Liver (tissue), 9 donors: ENCODE data around the gene AHSA1. TPM values are rescaled to one million over a fixed set of nuclear protein-coding genes. Genes with fewer than 3 reads are reported as not detected.

ENCODE experiments used
- DNase-seq: peaks from one replicate; pipeline ENCODE4 v3.0.0-alpha.2; 2017; ENCODE audit warnings: low spot score
- H3K27ac ChIP-seq, 2 donors: one replicate each; pipeline ENCODE4 v1.7.0; 2013; ENCODE audit warnings: inconsistent platforms in 2 of 2, low read length in 2 of 2, control low read depth in 1 of 2, low read depth in 1 of 2, mild to moderate bottlenecking in 1 of 2
- H3K27me3 ChIP-seq, 4 donors: one replicate each; pipeline versions ENCODE4 v1.6.1 to v1.7.0; 2013; ENCODE audit warnings: low read length in 3 of 4, inconsistent platforms in 1 of 4, mild to moderate bottlenecking in 1 of 4, moderate library complexity in 1 of 4; ENCODE audit not compliant: control insufficient read depth in 4 of 4, insufficient read depth in 4 of 4
- H3K36me3 ChIP-seq, 4 donors: one replicate each; pipeline versions ENCODE4 v1.6.1 to v1.7.0; 2013; ENCODE audit warnings: low read length in 3 of 4, mild to moderate bottlenecking in 3 of 4, low read depth in 1 of 4, moderate library complexity in 1 of 4; ENCODE audit not compliant: control insufficient read depth in 4 of 4, insufficient read depth in 3 of 4
- H3K4me1 ChIP-seq, 4 donors: one replicate each; pipeline versions ENCODE4 v1.6.1 to v1.7.0; 2013; ENCODE audit warnings: low read length in 3 of 4, mild to moderate bottlenecking in 3 of 4, moderate library complexity in 1 of 4; ENCODE audit not compliant: control insufficient read depth in 4 of 4, insufficient read depth in 4 of 4
- H3K4me3 ChIP-seq, 3 donors: one replicate each; pipeline versions ENCODE4 v1.6.1 to v1.7.0; 2013; ENCODE audit warnings: low read length in 3 of 3, control low read depth in 1 of 3, low read depth in 1 of 3, mild to moderate bottlenecking in 1 of 3
- H3K9ac ChIP-seq, 2 donors: one replicate each; pipeline ENCODE4 v1.7.0; 2013; ENCODE audit warnings: low read length in 2 of 2, mild to moderate bottlenecking in 2 of 2, moderate library complexity in 2 of 2, control low read depth in 1 of 2, low read depth in 1 of 2
- H3K9me3 ChIP-seq, 4 donors: one replicate each; pipeline versions ENCODE4 v1.6.1 to v1.7.0; 2013; ENCODE audit warnings: low read length in 3 of 4; ENCODE audit not compliant: control insufficient read depth in 4 of 4
- ATF3 ChIP-seq: IDR thresholded peaks from 2 replicates; pipeline ENCODE4 v1.6.1; 2016; ENCODE audit warnings: antibody characterized with exemption
- CTCF ChIP-seq: fragments of 150-350 bp; IDR thresholded peaks from 2 replicates; pipeline ENCODE4 v1.5.1; 2017; ENCODE audit warnings: improper control_type of control experiment, low read depth, low read length; ENCODE audit not compliant: missing input control
- FOXA1 ChIP-seq: IDR thresholded peaks from 2 replicates; pipeline ENCODE4 v1.6.1; 2016; ENCODE audit warnings: antibody characterized with exemption
- FOXA2 ChIP-seq: IDR thresholded peaks from 2 replicates; pipeline ENCODE4 v1.6.1; 2016; ENCODE audit warnings: antibody characterized with exemption
- GABPA ChIP-seq, 2 donors: IDR thresholded peaks in 1 of 2; conservative IDR thresholded peaks in 1 of 2; 2 replicates each; pipeline ENCODE4 v1.6.1; 2016; ENCODE audit warnings: antibody characterized with exemption in 2 of 2, mild to moderate bottlenecking in 1 of 2, moderate library complexity in 1 of 2
- HNF4A ChIP-seq, 2 donors: conservative IDR thresholded peaks; 2 replicates each; pipeline ENCODE4 v1.6.1; 2016; ENCODE audit warnings: antibody characterized with exemption in 2 of 2, mild to moderate bottlenecking in 2 of 2
- HNF4G ChIP-seq: IDR thresholded peaks from 2 replicates; pipeline ENCODE4 v1.6.1; 2016; ENCODE audit warnings: antibody characterized with exemption
- JUND ChIP-seq, 2 donors: IDR thresholded peaks; 2 replicates each; pipeline ENCODE4 v1.6.1; 2016; ENCODE audit warnings: antibody characterized with exemption in 2 of 2
- NR2F2 ChIP-seq: IDR thresholded peaks from 2 replicates; pipeline ENCODE4 v1.6.1; 2016; ENCODE audit warnings: antibody characterized with exemption
- RAD21 ChIP-seq, 2 donors: IDR thresholded peaks; 2 replicates each; pipeline ENCODE4 v1.6.1; 2016; ENCODE audit warnings: antibody characterized with exemption in 2 of 2, mild to moderate bottlenecking in 2 of 2
- REST ChIP-seq: IDR thresholded peaks from 2 replicates; pipeline ENCODE4 v1.6.1; 2016; ENCODE audit warnings: antibody characterized with exemption, mild to moderate bottlenecking
- RXRA ChIP-seq, 2 donors: IDR thresholded peaks; 2 replicates each; pipeline ENCODE4 v1.6.1; 2017 to 2018; ENCODE audit warnings: antibody characterized with exemption in 2 of 2, mild to moderate bottlenecking in 1 of 2
- SP1 ChIP-seq: IDR thresholded peaks from 2 replicates; pipeline ENCODE4 v1.6.1; 2018; ENCODE audit warnings: antibody characterized with exemption, mild to moderate bottlenecking
- TAF1 ChIP-seq: conservative IDR thresholded peaks from 2 replicates; pipeline ENCODE4 v1.6.1; 2016; ENCODE audit warnings: antibody characterized with exemption, mild to moderate bottlenecking
- YY1 ChIP-seq: IDR thresholded peaks from 2 replicates; pipeline ENCODE4 v1.6.1; 2016; ENCODE audit warnings: antibody characterized with exemption, mild to moderate bottlenecking
- ZBTB33 ChIP-seq: IDR thresholded peaks from 2 replicates; pipeline ENCODE4 v1.6.1; 2016; ENCODE audit warnings: antibody characterized with exemption
- WGBS: extraction: QIAGEN DNeasy Blood & Tissue Kit; methylation state at CpG from one replicate; pipeline ENCODE4 v1.1.7; 2013; 5-methylcytosine and 5-hydroxymethylcytosine counted together
- polyA plus RNA-seq, 2 donors: library from polyadenylated mRNA; stranded (reverse) in 1 of 2; unstranded in 1 of 2; fragments of 200-250 nt in 1 of 2; fragments of >200 nt in 1 of 2; fragmentation: Nextera tagmentation in 1 of 2; extraction: Ambion mirVana in 1 of 2; gene quantifications; one replicate each; pipeline versions ENCODE4 v1.2.1 to v1.2.3, GENCODE V29; 2013 to 2015
- total RNA-seq, 2 donors: library from RNA; depleted of rRNA; stranded (reverse); fragments of >200 nt; gene quantifications; one replicate each; pipeline ENCODE4 v1.2.3, GENCODE V29; 2014
- TF ChIP-seq, protein P1 (sequence below): IDR thresholded peaks from 2 replicates; pipeline ENCODE4 v1.6.1; 2016; ENCODE audit warnings: antibody characterized with exemption
- donor health status: healthy.
- donor health status: healthy.
- donor health status: healthy.
- donor health status: healthy.
- donor health status: healthy.

Gene AHSA1
- total and polyA plus RNA-seq, 4 donors = 45.8 to 80.7 (median 50.9) TPM

- TF ChIP-seq, protein P1, sequence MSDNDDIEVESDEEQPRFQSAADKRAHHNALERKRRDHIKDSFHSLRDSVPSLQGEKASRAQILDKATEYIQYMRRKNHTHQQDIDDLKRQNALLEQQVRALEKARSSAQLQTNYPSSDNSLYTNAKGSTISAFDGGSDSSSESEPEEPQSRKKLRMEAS = no peak
- no peak for TF ChIP-seq FOXA1
Observed at GRCh38 chr14:77416836-77417235, 41.1 kb upstream of the AHSA1 start (continued).

DNA sequence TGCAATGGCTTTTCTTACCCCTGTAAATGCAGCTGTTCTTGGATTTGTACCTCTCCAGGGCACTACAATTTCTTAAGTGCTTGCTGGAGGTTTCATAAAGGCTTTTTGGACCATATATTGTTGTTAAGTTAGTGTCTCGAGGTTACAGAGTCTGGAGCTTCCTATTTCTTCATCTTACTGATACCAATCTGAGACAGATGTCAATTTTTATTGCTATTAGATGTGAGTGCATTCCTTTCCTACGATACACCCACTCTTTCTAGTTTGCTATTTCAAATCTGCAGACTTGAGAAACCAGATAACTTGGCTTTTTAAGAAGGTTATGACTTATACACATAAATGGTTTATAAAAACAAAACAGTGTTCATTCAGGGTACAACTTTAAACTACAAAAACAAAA, 36.7 kb upstream of the AHSA1 start:
- peaks cover 8 to 38% (median 30%) of the 10 kb centered on the region in 4 donors for H3K36me3 ChIP-seq
- H3K4me3 ChIP-seq = no peak overlapping the region
- no peak overlapping the region for H3K9ac ChIP-seq
- H3K27ac ChIP-seq = no peak overlapping the region
- no peak for TF ChIP-seq NR2F2
- no peak for TF ChIP-seq CTCF
- TF ChIP-seq TAF1 = no peak
- TF ChIP-seq HNF4G = no peak
- no peak for TF ChIP-seq FOXA1
- TF ChIP-seq FOXA2 = no peak
- no peak for TF ChIP-seq RAD21 (IDR thresholded peaks at IDR 0.05)
- no peak for TF ChIP-seq ATF3
- no peak for TF ChIP-seq RXRA (IDR thresholded peaks at IDR 0.05)
- TF ChIP-seq, protein P1 = no peak
- TF ChIP-seq JUND (IDR thresholded peaks at IDR 0.05) = no peak
- TF ChIP-seq SP1 = no peak
- TF ChIP-seq ZBTB33 = no peak
- TF ChIP-seq HNF4A (conservative IDR thresholded peaks at IDR 0.05) = no peak
- no peak for TF ChIP-seq GABPA (IDR thresholded peaks at IDR 0.05 in 1 of 2, conservative IDR thresholded peaks at IDR 0.05 in 1 of 2)
- TF ChIP-seq YY1 = no peak
- H3K4me1 ChIP-seq = no peaks in the 10 kb centered on the region
- no peaks in the 10 kb centered on the region for H3K27me3 ChIP-seq
- peaks cover 0 to 5% (median 3%) of the 10 kb centered on the region in 4 donors for H3K9me3 ChIP-seq
- no peak for DNase-seq
- 74% methylated on average over 2 of the region's 2 CpGs for WGBS

GRCh38 chr14:77423423-77423822, 34.5 kb upstream of the AHSA1 start, which contains the start of gene NOXRED1:
TSS of gene NOXRED1 (minus strand) at chr14:77423523. CDS start at chr14:77422889, 634 bp downstream.
- peaks cover 0 to 5% (median 3%) of the 10 kb centered on the region in 4 donors for H3K9me3 ChIP-seq
- DNase-seq = no peak
- H3K27me3 ChIP-seq = no peaks in the 10 kb centered on the region
- TF ChIP-seq FOXA2 (no peak), REST (no peak), RXRA (IDR thresholded peaks at IDR 0.05) (no peak)
- 100% methylated on average over 1 of the region's 1 CpG for WGBS
- H3K27ac ChIP-seq = no peak within 1 kb of the TSS
- H3K36me3 ChIP-seq = peaks cover 18 to 59% (median 52%) of the 10 kb centered on the region in 4 donors
- H3K4me3 ChIP-seq = no peak within 1 kb of the TSS
- H3K9ac ChIP-seq = no peak within 1 kb of the TSS
- no peaks in the 10 kb centered on the region for H3K4me1 ChIP-seq
